Measurements from ENCODE around the gene METTL23. TPM values are rescaled to one million over a fixed set of nuclear protein-coding genes. Genes with fewer than 3 reads are reported as not detected.

METTL23 gene
- total RNA-seq, 4 donors from 2014 or later = 11.2 to 34.1 (median 24.7) TPM; not detected in 1

- Histone ChIP-seq H3K4me1 (peaks cover 24 to 70% (median 50%) of the 10 kb centered on the region in 4 donors), H3K36me3 (no peaks in the 10 kb centered on the region), H3K27ac (peak overlapping the region in 3 of 4 donors; percentile 26 to 89 (median 79)), H3K4me3 (no peak overlapping the region), H3K9me3 (no peaks in the 10 kb centered on the region), H3K27me3 (no peaks in the 10 kb centered on the region)
- intact Hi-C loops (cut with DNase I; ENCODE audit: low total_unique reads) = loop anchor here (5.0 kb wide), 1 partner anchor 33 kb away; no protein-coding TSS in a partner anchor
- WGBS, 2 donors (ENCODE audit: low coverage in 1 of 2) = 80% methylated on average over 24 of the region's 25 CpGs; no CpG with 5 or more reads in 1 of the 2 donors
- no peak for TF ChIP-seq POLR2AphosphoS5 (IDR thresholded peaks at IDR 0.05)
- no peak for TF ChIP-seq EP300 (IDR thresholded peaks at IDR 0.05; ENCODE audit: low read depth)
- DNase-seq = no peak
- in situ Hi-C loops (cut with MboI; ENCODE audit: low pct_ligation_motif_present in 1 of 4, low pct_unique_long_range_greater_than_20kb in 1 of 4, low sequenced_read_pairs in 3 of 4) = no loop called here
Measured at GRCh38 chr17:76683921-76684745, 42.5 kb upstream of the METTL23 start.

DNA sequence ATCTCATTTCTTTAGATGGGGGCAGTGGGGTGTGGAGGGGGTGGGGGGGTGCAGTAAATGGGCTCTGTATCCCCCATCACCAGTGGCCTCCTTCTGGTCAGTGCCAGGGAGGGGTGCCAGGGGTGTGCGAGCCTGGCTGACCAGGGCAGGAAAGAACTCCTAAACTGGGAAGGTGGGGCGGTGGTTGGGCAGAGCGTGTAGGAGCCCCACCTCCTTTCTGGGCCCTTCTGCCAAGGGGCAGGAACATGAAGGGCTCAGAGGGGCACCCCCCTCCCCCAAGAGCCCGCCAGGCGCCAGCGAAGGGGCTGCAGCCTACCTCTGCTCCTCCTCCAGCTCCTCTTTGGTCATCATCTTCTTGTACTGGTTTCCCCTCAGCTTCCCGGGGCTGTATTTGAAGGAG lies 41.9 kb upstream of the METTL23 start:
- peaks cover 24 to 76% (median 51%) of the 10 kb centered on the region in 4 donors for H3K4me1 ChIP-seq
- TF ChIP-seq EP300 (IDR thresholded peaks at IDR 0.05; ENCODE audit: low read depth) = no peak
- TF ChIP-seq, protein P1, sequence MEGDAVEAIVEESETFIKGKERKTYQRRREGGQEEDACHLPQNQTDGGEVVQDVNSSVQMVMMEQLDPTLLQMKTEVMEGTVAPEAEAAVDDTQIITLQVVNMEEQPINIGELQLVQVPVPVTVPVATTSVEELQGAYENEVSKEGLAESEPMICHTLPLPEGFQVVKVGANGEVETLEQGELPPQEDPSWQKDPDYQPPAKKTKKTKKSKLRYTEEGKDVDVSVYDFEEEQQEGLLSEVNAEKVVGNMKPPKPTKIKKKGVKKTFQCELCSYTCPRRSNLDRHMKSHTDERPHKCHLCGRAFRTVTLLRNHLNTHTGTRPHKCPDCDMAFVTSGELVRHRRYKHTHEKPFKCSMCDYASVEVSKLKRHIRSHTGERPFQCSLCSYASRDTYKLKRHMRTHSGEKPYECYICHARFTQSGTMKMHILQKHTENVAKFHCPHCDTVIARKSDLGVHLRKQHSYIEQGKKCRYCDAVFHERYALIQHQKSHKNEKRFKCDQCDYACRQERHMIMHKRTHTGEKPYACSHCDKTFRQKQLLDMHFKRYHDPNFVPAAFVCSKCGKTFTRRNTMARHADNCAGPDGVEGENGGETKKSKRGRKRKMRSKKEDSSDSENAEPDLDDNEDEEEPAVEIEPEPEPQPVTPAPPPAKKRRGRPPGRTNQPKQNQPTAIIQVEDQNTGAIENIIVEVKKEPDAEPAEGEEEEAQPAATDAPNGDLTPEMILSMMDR (IDR thresholded peaks at IDR 0.05) = no peak
- TF ChIP-seq POLR2A (IDR thresholded peaks at IDR 0.05) = no peak
- TF ChIP-seq POLR2AphosphoS5 (IDR thresholded peaks at IDR 0.05) = no peak
- WGBS, 2 donors (ENCODE audit: low coverage in 1 of 2) = 68% methylated on average over 7 of the region's 7 CpGs; no CpG with 5 or more reads in 1 of the 2 donors
- in situ Hi-C loops (cut with MboI; ENCODE audit: low pct_ligation_motif_present in 1 of 4, low pct_unique_long_range_greater_than_20kb in 1 of 4, low sequenced_read_pairs in 3 of 4) = no loop called here
- no peak for DNase-seq
- no peaks in the 10 kb centered on the region for H3K9me3 ChIP-seq
- H3K27me3 ChIP-seq = no peaks in the 10 kb centered on the region
- intact Hi-C loops (cut with DNase I; ENCODE audit: low total_unique reads) = loop anchor here (5.0 kb wide), 1 partner anchor 33 kb away; no protein-coding TSS in a partner anchor
- peak overlapping the region in 3 of 4 donors; percentile 26 to 89 (median 79) for H3K27ac ChIP-seq
- H3K36me3 ChIP-seq = no peaks in the 10 kb centered on the region
- no peak overlapping the region for H3K4me3 ChIP-seq

DNA sequence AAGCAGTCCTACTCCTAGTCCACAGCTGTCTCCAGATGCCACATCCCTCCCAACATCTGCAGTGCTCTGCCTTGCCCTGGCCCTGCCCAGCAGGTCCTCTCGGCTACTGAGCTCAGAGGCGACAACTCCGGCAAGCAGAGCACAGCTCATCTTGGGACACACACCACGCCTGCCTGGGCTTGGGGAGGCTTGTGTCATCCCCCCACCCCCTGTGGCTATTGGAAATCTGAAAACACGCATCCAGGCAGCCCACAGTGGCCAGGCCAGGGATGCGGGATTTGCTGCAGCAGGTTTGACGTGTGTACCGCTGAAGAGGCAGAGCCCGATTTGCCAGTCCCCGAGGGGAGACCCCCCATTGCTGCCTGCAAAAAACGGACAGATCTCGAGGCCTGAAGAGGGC lies 41.3 kb upstream of the METTL23 start:
- Histone ChIP-seq H3K4me3 (no peak overlapping the region), H3K4me1 (peaks cover 24 to 74% (median 50%) of the 10 kb centered on the region in 4 donors), H3K36me3 (no peaks in the 10 kb centered on the region), H3K27ac (peak overlapping the region in 3 of 4 donors; percentile 79 to 89 (median 89)), H3K9me3 (no peaks in the 10 kb centered on the region), H3K27me3 (no peaks in the 10 kb centered on the region)
- in situ Hi-C loops (cut with MboI; ENCODE audit: low pct_ligation_motif_present in 1 of 4, low pct_unique_long_range_greater_than_20kb in 1 of 4, low sequenced_read_pairs in 3 of 4) = no loop called here
- TF ChIP-seq, protein P1 (IDR thresholded peaks at IDR 0.05) = no peak
- TF ChIP-seq POLR2A (IDR thresholded peaks at IDR 0.05) = no peak
- TF ChIP-seq POLR2AphosphoS5 (IDR thresholded peaks at IDR 0.05) = no peak
- no peak for TF ChIP-seq EP300 (IDR thresholded peaks at IDR 0.05; ENCODE audit: low read depth)
- intact Hi-C loops (cut with DNase I; ENCODE audit: low total_unique reads) = no loop called here
- DNase-seq = no peak
- 83% methylated on average over 12 of the region's 12 CpGs; no CpG with 5 or more reads in 1 of the 2 donors for WGBS, 2 donors (ENCODE audit: low coverage in 1 of 2)

GRCh38 chr17:76685846-76686245 lies 40.8 kb upstream of the METTL23 start:
- Histone ChIP-seq H3K27ac (peak overlapping the region; percentile 65 to 89 (median 84)), H3K4me1 (peaks cover 24 to 69% (median 46%) of the 10 kb centered on the region in 4 donors), H3K4me3 (no peak overlapping the region), H3K36me3 (no peaks in the 10 kb centered on the region), H3K27me3 (no peaks in the 10 kb centered on the region), H3K9me3 (no peaks in the 10 kb centered on the region)
- intact Hi-C loops (cut with DNase I; ENCODE audit: low total_unique reads) (no loop called here), in situ Hi-C loops (cut with MboI; ENCODE audit: low pct_ligation_motif_present in 1 of 4, low pct_unique_long_range_greater_than_20kb in 1 of 4, low sequenced_read_pairs in 3 of 4) (no loop called here)
- 63% methylated on average over 8 of the region's 8 CpGs; no CpG with 5 or more reads in 1 of the 2 donors for WGBS, 2 donors (ENCODE audit: low coverage in 1 of 2)
- no peak for TF ChIP-seq POLR2AphosphoS5 (IDR thresholded peaks at IDR 0.05)
- no peak for TF ChIP-seq EP300 (IDR thresholded peaks at IDR 0.05; ENCODE audit: low read depth)
- TF ChIP-seq, protein P1 (IDR thresholded peaks at IDR 0.05) = no peak
- no peak for DNase-seq

Measured in transverse colon (tissue), 4 donors.